HG03378 (cell line): ENCODE results near the gene PNMA8B.

Experiments used
- ATAC-seq: cut with Tn5 transposase; IDR thresholded peaks from one replicate; pipeline ENCODE4 v1.9.1; 2021; ENCODE audit warnings: mild to moderate bottlenecking, moderate library complexity; ENCODE audit not compliant: unreplicated experiment

PNMA8B gene

GRCh38 chr19:46487802-46488445 is 7.7 kb downstream of the PNMA8B start:
- ATAC-seq, result no peak

- no peak for ATAC-seq
Measured at GRCh38 chr19:46487178-46487801, 8.4 kb downstream of the PNMA8B start.

- no peak for ATAC-seq
Measured at GRCh38 chr19:46486358-46486757, 9.3 kb downstream of the PNMA8B start.

- no peak for ATAC-seq
Measured at GRCh38 chr19:46484656-46485055, 11.0 kb downstream of the PNMA8B start.

- no peak for ATAC-seq
Measured at GRCh38 chr19:46482631-46483030, 13.0 kb downstream of the PNMA8B start.

GRCh38 chr19:46481947-46482346 is 13.7 kb downstream of the PNMA8B start:
- ATAC-seq, result no peak

GRCh38 chr19:46481223-46481848 is 14.3 kb downstream of the PNMA8B start:
- no peak for ATAC-seq

- ATAC-seq, result no peak
Measured at GRCh38 chr19:46480415-46480814, 15.3 kb downstream of the PNMA8B start.

- no peak for ATAC-seq
Measured at GRCh38 chr19:46478356-46478986, 17.2 kb downstream of the PNMA8B start.

- no peak for ATAC-seq
Measured at GRCh38 chr19:46475986-46476385, 19.7 kb downstream of the PNMA8B start.

- no peak for ATAC-seq
Measured at GRCh38 chr19:46474211-46474610, 21.5 kb downstream of the PNMA8B start.

GRCh38 chr19:46472592-46472991 is 23.1 kb downstream of the PNMA8B start:
- ATAC-seq, result no peak

- ATAC-seq, result no peak
Measured at GRCh38 chr19:46471811-46472543, 23.7 kb downstream of the PNMA8B start.

GRCh38 chr19:46471116-46471733 is 24.4 kb downstream of the PNMA8B start, which contains the start of gene PNMA8A:
Gene PNMA8A (minus strand): TSS chr19:46471563. CDS start chr19:46471035, 528 bp downstream.
- ATAC-seq, result no peak

- no peak for ATAC-seq
Measured at GRCh38 chr19:46470376-46470775, 25.3 kb downstream of the PNMA8B start.

GRCh38 chr19:46469541-46470185 is 26.0 kb downstream of the PNMA8B start:
- ATAC-seq, result no peak

GRCh38 chr19:46466536-46467196 is 29.0 kb downstream of the PNMA8B start:
- no peak for ATAC-seq

GRCh38 chr19:46463516-46463915 is 32.2 kb downstream of the PNMA8B start:
- no peak for ATAC-seq

GRCh38 chr19:46461537-46461936 is 34.1 kb downstream of the PNMA8B start:
- no peak for ATAC-seq

- ATAC-seq, result no peak
Measured at GRCh38 chr19:46460981-46461380, 34.7 kb downstream of the PNMA8B start.
